H1 (cell line): ENCODE data around the gene BAZ1B. TPM values are rescaled to one million over a fixed set of nuclear protein-coding genes. Genes with fewer than 3 reads are reported as not detected.

Experiments
- CTCF ChIA-PET: fragments of 300-600 bp; sonication (Branson Sonifier 250); formaldehyde crosslinking; loops from one replicate; lab custom pipeline; 2021; ENCODE audit not compliant: partially characterized antibody; lab: Charles Lee
- POLR2A ChIA-PET: fragments of 300-600 bp; sonication (Branson Sonifier 250); formaldehyde crosslinking; loops from one replicate; lab custom pipeline; 2021; ENCODE audit warnings: inconsistent platforms; ENCODE audit not compliant: partially characterized antibody; lab: Charles Lee
- DNase-seq, 2 experiments: peaks; one replicate each; pipeline versions ENCODE4 v3.0.0 to v3.0.0-alpha.2; 2010 to 2022; ENCODE audit warnings: low spot score in 2 of 2, low read depth in 1 of 2, mixed read lengths in 1 of 2
- FAIRE-seq: peaks from 2 replicates; lab custom pipeline; 2011; peaks lifted over from hg19 to GRCh38; lab: Jason Lieb, UNC
- H2AFZ ChIP-seq: 2 replicates; pipeline ENCODE4 v1.8.1; 2012; ENCODE audit warnings: low read length, inconsistent platforms
- H2AK5ac ChIP-seq: 2 replicates; pipeline ENCODE4 v1.6.1; 2013; ENCODE audit warnings: low read depth, low read length
- H2BK120ac ChIP-seq: replicated peaks from 2 replicates; pipeline ENCODE3; 2013; ENCODE audit warnings: low read depth, low read length, inconsistent platforms
- H2BK12ac ChIP-seq: 2 replicates; pipeline ENCODE4 v1.6.1; 2013; ENCODE audit warnings: low read depth, low read length
- H2BK15ac ChIP-seq: 2 replicates; pipeline ENCODE4 v1.6.1; 2013; ENCODE audit warnings: low read length
- H2BK20ac ChIP-seq: 2 replicates; pipeline ENCODE4 v1.6.1; 2013; ENCODE audit warnings: low read length
- H2BK5ac ChIP-seq: 2 replicates; pipeline ENCODE4 v1.6.1; 2013; ENCODE audit warnings: low read depth, low read length
- H3K14ac ChIP-seq: 2 replicates; pipeline ENCODE4 v1.6.1; 2013; ENCODE audit warnings: inconsistent platforms; ENCODE audit not compliant: insufficient read length
- H3K18ac ChIP-seq: 2 replicates; pipeline ENCODE4 v1.6.1; 2013; ENCODE audit warnings: low read length; ENCODE audit errors: extremely low read depth
- H3K23ac ChIP-seq: 2 replicates; pipeline ENCODE4 v1.6.1; 2013; ENCODE audit warnings: inconsistent platforms; ENCODE audit not compliant: insufficient read length
- H3K23me2 ChIP-seq: 2 replicates; pipeline ENCODE4 v1.6.1; 2013; ENCODE audit warnings: low read depth, low read length
- H3K27ac ChIP-seq: 2 replicates; pipeline ENCODE4 v1.6.1; 2011; ENCODE audit warnings: low read depth, low read length, inconsistent platforms
- H3K27me3 ChIP-seq, 4 experiments: replicated peaks in 1 of 4; 1 replicate in 1 of 4; 2 replicates in 3 of 4; pipeline versions ENCODE4 v1.6.1 to v1.8.1; 2011 to 2013; ENCODE audit warnings: low read length in 3 of 4, mild to moderate bottlenecking in 3 of 4, inconsistent platforms in 2 of 4, mixed read lengths in 2 of 4, moderate library complexity in 1 of 4; ENCODE audit not compliant: control insufficient read depth in 3 of 4, insufficient read depth in 3 of 4; ENCODE audit errors: extremely low read depth in 1 of 4
- H3K36me3 ChIP-seq, 4 experiments: 2 replicates each; pipeline versions ENCODE4 v1.6.1 to v1.8.1; 2011 to 2013; ENCODE audit warnings: mild to moderate bottlenecking in 4 of 4, low read length in 3 of 4, moderate library complexity in 2 of 4, control low read depth in 1 of 4, inconsistent platforms in 1 of 4; ENCODE audit not compliant: insufficient read depth in 4 of 4, control insufficient read depth in 2 of 4
- H3K4ac ChIP-seq: replicated peaks from 2 replicates; pipeline ENCODE3; 2013; ENCODE audit warnings: low read length, low read depth, mixed read lengths, inconsistent platforms; ENCODE audit not compliant: insufficient read length
- H3K4me1 ChIP-seq, 4 experiments: replicated peaks in 1 of 4; 1 replicate in 1 of 4; 2 replicates in 3 of 4; pipeline versions ENCODE4 v1.6.1 to v1.8.1; 2011 to 2013; ENCODE audit warnings: low read length in 3 of 4, inconsistent platforms in 2 of 4, mixed read lengths in 1 of 4; ENCODE audit not compliant: insufficient read depth in 4 of 4, control insufficient read depth in 3 of 4
- H3K4me2 ChIP-seq, 2 experiments: 2 replicates each; pipeline versions ENCODE4 v1.6.1 to v1.8.1; 2011 to 2013; ENCODE audit warnings: low read depth in 2 of 2, low read length in 2 of 2, control low read depth in 1 of 2, inconsistent platforms in 1 of 2, mild to moderate bottlenecking in 1 of 2; ENCODE audit not compliant: insufficient read depth in 1 of 2
- H3K4me3 ChIP-seq, 4 experiments: fragments of 200-600, 300-600 bp in 1 of 4; sonication (generic), shearing (Covaris generic), sonication (Bioruptor Twin) in 1 of 4; 2 replicates each; pipeline versions ENCODE4 v1.5.1 to v1.8.1; 2011 to 2016; ENCODE audit warnings: low read length in 4 of 4, low read depth in 3 of 4, control low read depth in 2 of 4, inconsistent platforms in 2 of 4, mild to moderate bottlenecking in 2 of 4, mixed read lengths in 1 of 4, moderate library complexity in 1 of 4; ENCODE audit not compliant: insufficient read depth in 2 of 4; ENCODE audit errors: extremely low read depth in 1 of 4
- H3K56ac ChIP-seq: replicated peaks from 2 replicates; pipeline ENCODE3; 2013; ENCODE audit warnings: low read depth, mild to moderate bottlenecking, mixed read lengths, low read length, inconsistent platforms; ENCODE audit not compliant: insufficient read length
- H3K79me1 ChIP-seq: 2 replicates; pipeline ENCODE4 v1.6.1; 2013; ENCODE audit warnings: low read depth, low read length, control low read depth
- H3K79me2 ChIP-seq, 2 experiments: 2 replicates each; pipeline versions ENCODE4 v1.6.1 to v1.8.1; 2012 to 2013; ENCODE audit warnings: low read length in 2 of 2, mild to moderate bottlenecking in 2 of 2, inconsistent platforms in 1 of 2; ENCODE audit not compliant: insufficient read depth in 2 of 2, control insufficient read depth in 1 of 2
- H3K9ac ChIP-seq, 4 experiments: replicated peaks in 1 of 4; 1 replicate in 1 of 4; 2 replicates in 3 of 4; pipeline versions ENCODE4 v1.6.1 to v1.8.1; 2011 to 2013; ENCODE audit warnings: low read depth in 3 of 4, low read length in 3 of 4, control low read depth in 2 of 4, mild to moderate bottlenecking in 2 of 4, moderate library complexity in 2 of 4, inconsistent platforms in 1 of 4; ENCODE audit errors: extremely low read depth in 1 of 4
- H3K9me3 ChIP-seq, 2 experiments: 2 replicates each; pipeline versions ENCODE4 v1.6.1 to v1.8.1; 2012 to 2013; ENCODE audit warnings: mild to moderate bottlenecking in 2 of 2, moderate library complexity in 2 of 2, control low read depth in 1 of 2, inconsistent platforms in 1 of 2, low read depth in 1 of 2, low read length in 1 of 2, mixed read lengths in 1 of 2; ENCODE audit not compliant: insufficient read depth in 2 of 2
- H4K20me1 ChIP-seq, 2 experiments: replicated peaks in 1 of 2; 2 replicates each; pipeline versions ENCODE3 to v1.8.1; 2011 to 2013; ENCODE audit warnings: inconsistent platforms in 2 of 2, low read length in 2 of 2, mild to moderate bottlenecking in 1 of 2; ENCODE audit not compliant: insufficient read depth in 2 of 2, control insufficient read depth in 1 of 2
- H4K5ac ChIP-seq: 2 replicates; pipeline ENCODE4 v1.6.1; 2013; ENCODE audit warnings: low read length, low read depth, mixed read lengths, inconsistent platforms; ENCODE audit not compliant: insufficient read length
- H4K8ac ChIP-seq: 2 replicates; pipeline ENCODE4 v1.8.0; 2013; ENCODE audit warnings: mild to moderate bottlenecking, moderate library complexity, low read length, inconsistent platforms; ENCODE audit not compliant: insufficient read depth; ENCODE audit errors: extremely low read depth
- H4K91ac ChIP-seq: replicated peaks from 2 replicates; pipeline ENCODE3; 2013; ENCODE audit warnings: low read length, mixed read lengths, inconsistent platforms; ENCODE audit not compliant: insufficient read length
- BRCA1 ChIP-seq: IDR thresholded peaks from 2 replicates; pipeline ENCODE4 v1.6.1; 2012; ENCODE audit warnings: low read depth, low read length, improper control_type of control experiment
- CHD1 ChIP-seq: IDR thresholded peaks from 2 replicates; pipeline ENCODE4 v1.6.1; 2012; ENCODE audit warnings: low read depth, low read length, improper control_type of control experiment
- NANOG ChIP-seq: IDR thresholded peaks from 2 replicates; pipeline ENCODE4 v1.6.1; 2011; ENCODE audit warnings: low read length, low read depth, mild to moderate bottlenecking, inconsistent platforms; ENCODE audit not compliant: insufficient read depth, poor library complexity, severe bottlenecking
- POLR2AphosphoS5 ChIP-seq: IDR thresholded peaks from 2 replicates; pipeline ENCODE4 v1.6.1; 2011; ENCODE audit warnings: low read depth, low read length
- RAD21 ChIP-seq, 2 experiments: IDR thresholded peaks in 1 of 2; conservative IDR thresholded peaks in 1 of 2; 2 replicates each; pipeline ENCODE4 v1.6.1; 2011; ENCODE audit warnings: low read depth in 2 of 2, low read length in 2 of 2, improper control_type of control experiment in 1 of 2, inconsistent platforms in 1 of 2, mild to moderate bottlenecking in 1 of 2, moderate library complexity in 1 of 2
- RBBP5 ChIP-seq: IDR thresholded peaks from 2 replicates; pipeline ENCODE4 v1.7.1; 2012; ENCODE audit warnings: low read depth, mild to moderate bottlenecking, inconsistent platforms, low read length, moderate library complexity, borderline replicate concordance
- SAP30 ChIP-seq: fragments of 300-600 bp; sonication (generic); IDR thresholded peaks from 2 replicates; pipeline ENCODE4 v1.7.1; 2012; ENCODE audit warnings: low read length, moderate library complexity, mild to moderate bottlenecking, inconsistent platforms; ENCODE audit not compliant: insufficient read depth, insufficient replicate concordance
- TAF7 ChIP-seq: optimal IDR thresholded peaks from 2 replicates; pipeline ENCODE3; 2011; ENCODE audit warnings: low read depth, mild to moderate bottlenecking, inconsistent platforms, low read length, moderate library complexity, borderline replicate concordance
- TBP ChIP-seq: IDR thresholded peaks from 2 replicates; pipeline ENCODE4 v1.6.1; 2011; ENCODE audit warnings: low read depth, low read length, improper control_type of control experiment
- WGBS, 2 experiments: shearing (Covaris generic) in 1 of 2; methylation state at CpG; one replicate each; pipeline versions ENCODE4 v1.1.6 to v1.1.7; 2013 to 2015; ENCODE audit warnings: low lambda C conversion rate in 2 of 2, mixed read lengths in 2 of 2, inconsistent platforms in 1 of 2, low coverage in 1 of 2, missing lambda C conversion rate in 1 of 2; ENCODE audit not compliant: insufficient replicate concordance in 2 of 2, insufficient coverage in 1 of 2, insufficient read length in 1 of 2; ENCODE audit errors: extremely low coverage in 1 of 2, missing lambda C conversion rate in 1 of 2; 5-methylcytosine and 5-hydroxymethylcytosine counted together
- polyA plus RNA-seq, 7 experiments: library from polyadenylated mRNA; depleted of rRNA in 3 of 7; stranded (reverse) in 5 of 7; unstranded in 2 of 7; fragments of >200 nt in 5 of 7; fragments of 200-250 nt in 2 of 7; gene quantifications; 1 replicate in 5 of 7; 2 replicates in 1 of 7; 4 replicates in 1 of 7; pipeline versions ENCODE4 v1.2.1 to v1.2.3, GENCODE V29; 2011 to 2013; ENCODE audit warnings: missing spikeins in 2 of 7, mixed read lengths in 2 of 7
- total RNA-seq: library from RNA; stranded (reverse); fragmentation: NEBNext Ultra II Directional; extraction: Animal tissue kit (Norgen Biotek cat#: 25700); gene quantifications from 2 replicates; pipeline ENCODE4 v1.2.1, GENCODE V29; 2021

BAZ1B gene
- total and polyA plus RNA-seq, 2 of the 8 experiments (the other 6 are each of a cell fraction or from before 2014, with no cell fraction given): 21.0 to 86.8 TPM

GRCh38 chr7:73427902-73428787 is 93.9 kb downstream of the BAZ1B start:
- peaks cover 0 to 21% (median 15%) of the 10 kb centered on the region in 4 experiments; a peak in 6 of 7 replicates for H3K4me1 ChIP-seq
- no peak for FAIRE-seq
- 77% methylated on average over 8 of the region's 8 CpGs; no CpG with 5 or more reads in 1 of the 2 experiments for WGBS, 2 experiments
- TF ChIP-seq BRCA1 (no peak), TBP (no peak), SAP30 (no peak), RBBP5 (no peak), NANOG (no peak), TAF7 (no peak), RAD21 (IDR thresholded peaks at IDR 0.05 in 1 of 2, conservative IDR thresholded peaks at IDR 0.05 in 1 of 2; ENCODE audit: low read depth in 2 of 2, low read length in 2 of 2) (peak; percentile 43 to 54), POLR2AphosphoS5 (no peak), CHD1 (no peak)

More at GRCh38 chr7:73427902-73428787, 93.9 kb downstream of the BAZ1B start:
- Histone ChIP-seq H3K23me2 (peaks cover 7% of the 10 kb centered on the region; the same call in 1 of the 2 replicates), H3K4me2 (peak overlapping the region; percentile 59 to 63), H4K8ac (no peak overlapping the region; the same call in 1 of the 2 replicates), H4K5ac (no peak overlapping the region), H3K18ac (peak overlapping the region; percentile 56), H3K14ac (no peak overlapping the region), H3K79me1 (no peaks in the 10 kb centered on the region), H3K79me2 (no peaks in the 10 kb centered on the region), H3K27ac (no peak overlapping the region), H2BK120ac (no peak overlapping the region), H3K56ac (peak overlapping the region; percentile 94), H3K27me3 (no peaks in the 10 kb centered on the region), H3K36me3 (no peaks in the 10 kb centered on the region), H4K20me1 (peaks cover 0 to 3% of the 10 kb centered on the region in 2 experiments), H2AK5ac (peak overlapping the region; percentile 94), H3K23ac (no peak overlapping the region), H2BK12ac (peak overlapping the region; percentile 93; the same call in 1 of the 2 replicates), H3K4me3 (peak overlapping the region in 2 of 4 experiments; percentile 14 to 46; a peak in 3 of 8 replicates), H3K9me3 (no peaks in the 10 kb centered on the region), H3K4ac (peak overlapping the region; percentile 76), H4K91ac (peak overlapping the region; percentile 86), H2AFZ (0 out of 2 replicates have a peak overlapping the region, but pooled peaks have one; percentile 3), H2BK5ac (peak overlapping the region; percentile 40; the same call in 1 of the 2 replicates), H2BK15ac (peak overlapping the region; percentile 99), H3K9ac (no peak overlapping the region; a peak in 1 of 7 replicates), H2BK20ac (peak overlapping the region; percentile 94)
- no peak for DNase-seq
- ChIA-PET POLR2A (interaction anchor here (1.8 kb wide), 1 partner anchor 30 kb away, joined by 7 read pairs; no protein-coding TSS in a partner anchor), CTCF (interaction anchor here (0.7 to 1.5 kb wide), 2 partner anchors 13 to 24 kb away, joined by 3 to 7 read pairs; no protein-coding TSS in a partner anchor)
